Endothelial cell of umbilical vein (primary cell): Measurements from ENCODE around the gene OCRL. TPM values are rescaled to one million over a fixed set of nuclear protein-coding genes. Genes with fewer than 3 reads are reported as not detected.
"Not testable (repeated sequence)": the region's sequence is repeated elsewhere in the genome, so short reads cannot be mapped to it uniquely, and the experiment has no call there.

Source experiments
- BruUV-seq: library from RNA; stranded (reverse); fragments of 400-500 nt; replicated peaks from 2 replicates; lab custom pipeline; 2021; lab: Mats Ljungman, UMichigan
- CTCF ChIA-PET: fragments of 300-600, 350-600 bp; sonication (Branson Sonifier 250); formaldehyde crosslinking; loops from one replicate; lab custom pipeline; 2021; ENCODE audit warnings: antibody characterized with exemption, inconsistent platforms; lab: Charles Lee
- POLR2A ChIA-PET: fragments of 300-600, 350-600 bp; sonication (Branson Sonifier 250); formaldehyde crosslinking; loops from one replicate; lab custom pipeline; 2021; ENCODE audit warnings: antibody characterized with exemption, inconsistent platforms; lab: Charles Lee
- DNase-seq: peaks from one replicate; pipeline ENCODE4 v3.0.0-alpha.2; 2011; ENCODE audit warnings: low read depth, low spot score
- FAIRE-seq: peaks from 2 replicates; lab custom pipeline; 2011; peaks lifted over from hg19 to GRCh38; lab: Jason Lieb, UNC
- H2AFZ ChIP-seq: 2 replicates; pipeline ENCODE4 v1.6.0; 2012; ENCODE audit warnings: low read depth, low read length, control low read depth, inconsistent platforms
- H3K27ac ChIP-seq: 2 replicates; pipeline ENCODE4 v1.5.1; 2011; ENCODE audit warnings: low read depth, mild to moderate bottlenecking, control low read depth, low read length, moderate library complexity; ENCODE audit not compliant: insufficient read depth
- H3K27me3 ChIP-seq, 2 experiments: 2 replicates each; pipeline versions ENCODE4 v1.6.0 to v1.6.1; 2011; ENCODE audit warnings: low read length in 2 of 2, mixed read lengths in 1 of 2; ENCODE audit not compliant: control insufficient read depth in 2 of 2, insufficient read depth in 2 of 2
- H3K36me3 ChIP-seq, 2 experiments: 2 replicates in 1 of 2; 3 replicates in 1 of 2; pipeline ENCODE4 v1.5.1; 2011; ENCODE audit warnings: low read length in 2 of 2, mild to moderate bottlenecking in 1 of 2, moderate library complexity in 1 of 2; ENCODE audit not compliant: control insufficient read depth in 2 of 2, insufficient read depth in 2 of 2; ENCODE audit errors: extremely low read depth in 1 of 2
- H3K4me1 ChIP-seq: 3 replicates; pipeline ENCODE4 v1.5.1; 2011; ENCODE audit warnings: mild to moderate bottlenecking, low read length; ENCODE audit not compliant: control insufficient read depth, insufficient read depth; ENCODE audit errors: extremely low read depth
- H3K4me2 ChIP-seq: 2 replicates; pipeline ENCODE4 v1.6.1; 2011; ENCODE audit warnings: low read length, control low read depth, mixed read lengths; ENCODE audit not compliant: insufficient read depth
- H3K4me3 ChIP-seq, 3 experiments: fragments of 200-600 bp in 1 of 3; sonication (generic), shearing (Covaris generic) in 1 of 3; replicated peaks in 1 of 3; 2 replicates each; pipeline ENCODE4 v1.5.1; 2011 to 2016; ENCODE audit warnings: control low read depth in 3 of 3, low read length in 3 of 3, mild to moderate bottlenecking in 2 of 3, inconsistent platforms in 1 of 3, low read depth in 1 of 3, moderate library complexity in 1 of 3; ENCODE audit not compliant: insufficient read depth in 1 of 3
- H3K79me2 ChIP-seq: 2 replicates; pipeline ENCODE4 v1.6.0; 2012; ENCODE audit warnings: low read length, inconsistent platforms; ENCODE audit not compliant: control insufficient read depth, insufficient read depth
- H3K9ac ChIP-seq: replicated peaks from 2 replicates; pipeline ENCODE3; 2011; ENCODE audit warnings: low read length, control low read depth; ENCODE audit not compliant: insufficient read depth; ENCODE audit errors: extremely low read depth
- H3K9me1 ChIP-seq: replicated peaks from 3 replicates; pipeline ENCODE4 v1.6.0; 2011; ENCODE audit warnings: mild to moderate bottlenecking, low read length; ENCODE audit not compliant: control insufficient read depth, insufficient read depth; ENCODE audit errors: extremely low read depth
- H3K9me3 ChIP-seq: replicated peaks from 2 replicates; pipeline ENCODE4 v1.5.1; 2012; ENCODE audit warnings: low read length, inconsistent platforms; ENCODE audit not compliant: control insufficient read depth, insufficient read depth
- H4K20me1 ChIP-seq: replicated peaks from 2 replicates; pipeline ENCODE3; 2011; ENCODE audit warnings: mild to moderate bottlenecking, low read length; ENCODE audit not compliant: control insufficient read depth, insufficient read depth; ENCODE audit errors: extremely low read depth
- CTCF ChIP-seq, 2 donors: IDR thresholded peaks; 1 replicate in 1 of 2; 2 replicates in 1 of 2; pipeline ENCODE4 v1.5.1; 2011; ENCODE audit warnings: low read length in 2 of 2, mild to moderate bottlenecking in 2 of 2, moderate library complexity in 2 of 2, control low read depth in 1 of 2, inconsistent platforms in 1 of 2, low read depth in 1 of 2; ENCODE audit not compliant: insufficient read depth in 1 of 2; ENCODE audit errors: extremely low read depth in 1 of 2
- EZH2 ChIP-seq: IDR thresholded peaks from 2 replicates; pipeline ENCODE4 v1.6.1; 2012; ENCODE audit warnings: borderline replicate concordance, low read depth, mild to moderate bottlenecking, moderate library complexity, low read length, inconsistent platforms; ENCODE audit not compliant: severe bottlenecking
- FOS ChIP-seq: IDR thresholded peaks from 2 replicates; pipeline ENCODE4 v1.6.1; 2011; ENCODE audit warnings: mild to moderate bottlenecking, low read length, moderate library complexity, borderline replicate concordance; ENCODE audit not compliant: insufficient read depth
- JUN ChIP-seq: IDR thresholded peaks from 2 replicates; pipeline ENCODE4 v1.6.1; 2011; ENCODE audit warnings: borderline replicate concordance, low read depth; ENCODE audit not compliant: insufficient read length, insufficient read depth
- POLR2AphosphoS5 ChIP-seq: IDR thresholded peaks from 2 replicates; pipeline ENCODE4 v1.6.1; 2012; ENCODE audit warnings: low read depth, mild to moderate bottlenecking, control low read depth, low read length, moderate library complexity; ENCODE audit not compliant: insufficient read depth
- dilution Hi-C: fragments of 300-500 bp; cut with MboI; formaldehyde crosslinking; loops from one replicate; pipeline ENCODE4 v1.15.0; 2019; ENCODE audit warnings: low sequenced_read_pairs; ENCODE audit not compliant: extremely low pct_ligation_motif_present
- intact Hi-C: fragments of 100-400 bp; cut with micrococcal nuclease; formaldehyde crosslinking; loops from one replicate; pipeline ENCODE4 v1.10.0; 2022
- polyA plus RNA-seq, 4 experiments: library from polyadenylated mRNA; depleted of rRNA in 3 of 4; stranded (reverse) in 3 of 4; unstranded in 1 of 4; fragments of >200 nt; gene quantifications; 2 replicates each; pipeline versions ENCODE4 v1.2.1 to v1.2.3, GENCODE V29; 2011 to 2012; ENCODE audit warnings: missing spikeins in 1 of 4
- total RNA-seq: library from RNA; stranded (reverse); gene quantifications from 2 replicates; pipeline ENCODE4 v1.2.3, GENCODE V29; 2021

Gene OCRL
- total and polyA plus RNA-seq, 2 donors (not counting 3 experiments of a cell fraction or from before 2014, with no cell fraction given): 14.6 to 20.9 TPM

DNA sequence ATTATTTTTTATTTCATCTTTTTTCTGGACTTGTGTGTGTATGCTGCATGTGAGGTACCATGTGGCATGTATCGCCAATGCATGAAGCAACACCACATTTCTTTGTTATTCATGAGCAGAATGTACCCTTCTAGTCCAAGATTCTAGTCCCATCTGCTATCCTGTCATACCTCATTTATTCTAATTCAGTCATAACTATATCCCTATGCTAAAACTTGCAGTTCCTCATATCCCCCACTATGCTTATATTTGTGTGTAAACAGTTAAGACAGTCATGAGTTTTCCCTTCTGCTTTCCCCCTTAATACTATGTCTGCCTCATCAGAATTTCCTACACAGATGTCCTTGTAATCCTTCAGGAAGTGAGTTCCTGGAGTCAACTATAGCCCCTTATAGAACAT lies 19.7 kb downstream of the OCRL start:
- intact Hi-C loops (no loop called here), dilution Hi-C loops (no loop called here)
- Histone ChIP-seq H3K4me3 (no peak overlapping the region), H3K36me3 (no peaks in the 10 kb centered on the region), H3K4me1 (no peaks in the 10 kb centered on the region), H3K27ac (no peak overlapping the region), H4K20me1 (no peaks in the 10 kb centered on the region), H3K79me2 (no peaks in the 10 kb centered on the region), H3K27me3 (no peaks in the 10 kb centered on the region), H3K4me2 (no peak overlapping the region), H3K9ac (no peak overlapping the region), H3K9me3 (no peaks in the 10 kb centered on the region), H2AFZ (no peak overlapping the region), H3K9me1 (no peaks in the 10 kb centered on the region)
- ChIA-PET CTCF (no interaction called here), POLR2A (no interaction called here)
- FAIRE-seq (no peak), DNase-seq (no peak)
- TF ChIP-seq JUN (no peak), CTCF (IDR thresholded peaks at IDR 0.05; ENCODE audit: extremely low read depth in 1 of 2, insufficient read depth in 1 of 2, low read depth in 1 of 2, low read length in 2 of 2) (no peak), FOS (no peak), EZH2 (no peak), POLR2AphosphoS5 (no peak)
- no TSS peak for BruUV-seq

DNA sequence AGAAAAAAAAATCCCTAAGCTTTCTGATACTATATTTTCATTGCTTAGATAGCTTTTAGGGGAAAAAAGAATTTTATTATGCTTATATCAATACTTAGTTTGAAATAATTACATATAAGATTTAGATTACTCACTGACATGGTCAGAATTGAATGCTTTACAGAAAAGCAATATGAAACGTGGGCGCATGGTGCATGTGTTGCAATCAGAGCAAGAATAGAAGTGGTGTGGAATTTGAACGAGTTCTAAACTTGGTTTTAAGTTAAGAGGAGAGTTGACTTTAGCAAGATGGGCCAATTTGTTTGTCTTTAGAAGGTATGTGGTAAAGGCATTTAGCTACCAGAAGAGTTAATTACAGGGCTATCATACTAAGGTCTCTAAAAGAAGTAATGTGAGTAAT lies 21.4 kb downstream of the OCRL start:
- H3K9ac ChIP-seq: no peak overlapping the region
- H3K9me3 ChIP-seq: no peaks in the 10 kb centered on the region
- no TSS peak for BruUV-seq
- dilution Hi-C loops (no loop called here), intact Hi-C loops (no loop called here)
- H3K4me3 ChIP-seq: no peak overlapping the region
- H3K27ac ChIP-seq: no peak overlapping the region
- no peaks in the 10 kb centered on the region for H3K79me2 ChIP-seq
- TF ChIP-seq CTCF (IDR thresholded peaks at IDR 0.05; ENCODE audit: extremely low read depth in 1 of 2, insufficient read depth in 1 of 2, low read depth in 1 of 2, low read length in 2 of 2): no peak
- TF ChIP-seq JUN: no peak
- POLR2A ChIA-PET: no interaction called here
- no peak overlapping the region for H2AFZ ChIP-seq
- H3K27me3 ChIP-seq: no peaks in the 10 kb centered on the region
- no peaks in the 10 kb centered on the region for H3K36me3 ChIP-seq
- CTCF ChIA-PET: no interaction called here
- no peak overlapping the region for H3K4me2 ChIP-seq
- DNase-seq: no peak
- no peaks in the 10 kb centered on the region for H3K4me1 ChIP-seq
- H4K20me1 ChIP-seq: no peaks in the 10 kb centered on the region
- no peak for FAIRE-seq
- no peaks in the 10 kb centered on the region for H3K9me1 ChIP-seq

- intact Hi-C loops, FAIRE-seq, H3K9me3 ChIP-seq, H3K9ac ChIP-seq, H3K4me3 ChIP-seq, H3K27me3 ChIP-seq, POLR2A ChIA-PET, H3K36me3 ChIP-seq, H3K4me1 ChIP-seq, H3K79me2 ChIP-seq, CTCF ChIA-PET, BruUV-seq, H2AFZ ChIP-seq, H4K20me1 ChIP-seq, H3K27ac ChIP-seq, DNase-seq, H3K9me1 ChIP-seq, dilution Hi-C loops, H3K4me2 ChIP-seq: not testable (repeated sequence)
These were observed 24.3 kb downstream of the OCRL start for GRCh38 chrX:129564345-129564744.
